ENCODE results near the gene CD69. TPM values are rescaled to one million over a fixed set of nuclear protein-coding genes. Genes with fewer than 3 reads are reported as not detected.

The CD69 gene
- total and polyA plus RNA-seq, 7 donors: 2.3 to 31.4 (median 3.0) TPM

DNA sequence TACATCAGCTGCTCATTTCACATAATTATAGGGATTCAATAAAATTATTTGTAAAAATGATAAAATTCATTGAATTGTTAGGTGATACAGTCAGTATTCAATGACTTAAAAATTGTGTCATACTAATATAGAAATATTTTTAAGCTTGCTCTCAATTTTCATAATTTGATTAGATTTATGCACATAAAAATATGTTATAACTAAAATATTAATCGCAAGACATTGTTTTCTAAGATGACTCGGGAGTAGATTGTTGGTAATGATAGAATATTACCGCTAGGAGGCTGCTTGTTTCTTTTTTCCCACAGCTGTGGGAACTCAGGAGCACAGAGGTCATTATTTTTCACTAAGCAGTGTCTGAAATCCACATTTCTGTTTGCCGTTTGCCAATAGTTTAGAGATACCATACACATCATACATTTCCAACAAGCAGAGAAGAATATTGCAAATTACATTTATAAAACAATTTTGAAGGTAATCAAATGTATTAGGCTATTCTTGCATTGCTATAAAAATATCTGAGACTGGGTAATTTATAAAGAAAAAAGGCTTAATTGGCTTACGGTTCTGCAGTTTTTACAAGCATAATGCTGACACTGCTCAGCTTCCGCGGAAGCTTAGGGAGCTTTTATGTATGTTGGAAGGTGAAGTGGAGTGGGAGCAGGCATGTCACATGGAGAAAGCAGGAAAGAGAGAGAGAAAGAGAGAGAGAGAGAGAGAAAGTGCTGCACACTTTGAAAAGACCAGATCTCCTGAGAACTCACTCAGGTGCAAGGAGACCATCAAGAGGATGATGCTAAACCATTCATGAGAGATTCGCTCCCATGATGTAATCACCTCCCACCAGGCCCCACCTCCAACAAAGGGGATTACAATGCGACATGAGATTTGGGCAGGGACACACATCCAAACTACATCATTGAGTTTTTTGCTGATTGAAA, 9.2 kb downstream of the CD69 start:
- intact Hi-C loops (cut with DNase I): loop anchor here (2.0 to 5.0 kb wide), 2 partner anchors 173 to 386 kb away; no protein-coding TSS in a partner anchor

DNA sequence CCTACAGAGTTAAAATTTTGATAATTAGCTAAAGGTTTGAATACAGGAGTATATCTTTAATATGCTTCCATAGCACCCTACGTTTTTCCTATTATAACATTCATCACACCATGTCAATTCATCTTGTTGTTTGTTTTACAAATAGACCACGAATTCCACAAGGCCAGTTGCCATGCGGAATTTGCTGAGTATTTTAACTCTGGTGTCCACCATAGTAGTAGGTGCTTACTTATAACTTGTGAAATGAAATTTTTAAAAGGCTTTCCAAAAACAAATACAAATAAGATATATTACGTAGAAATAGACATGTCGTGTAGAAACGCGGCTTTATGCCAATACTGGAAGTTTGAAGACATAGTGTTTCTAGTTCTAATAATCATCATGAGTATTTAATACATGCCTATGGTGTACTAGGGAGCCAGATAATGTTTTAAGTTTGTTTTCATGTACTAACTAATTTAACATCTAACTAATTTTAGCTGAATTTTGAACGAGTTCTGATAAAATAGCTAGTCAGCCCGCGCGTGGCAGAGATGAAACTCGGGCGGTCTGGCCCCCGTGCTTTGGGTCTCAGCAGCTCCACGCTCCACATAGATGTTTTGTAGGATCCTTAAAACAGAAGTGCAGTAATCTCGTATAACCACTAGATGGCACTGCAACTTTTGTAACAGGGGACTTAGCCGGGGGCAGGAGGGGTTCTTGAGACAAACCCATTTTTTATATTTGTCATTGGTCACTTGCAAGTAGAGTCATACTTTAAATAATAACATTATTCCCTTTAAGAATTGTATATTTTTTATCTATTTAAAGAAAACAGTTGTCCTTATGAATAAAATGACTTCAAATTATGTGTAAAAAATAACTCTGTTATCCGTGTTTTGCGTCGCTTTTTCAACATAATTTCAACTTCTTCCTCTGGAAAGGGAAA, 10.2 kb downstream of the CD69 start:
- H3K27ac ChIP-seq: no peak overlapping the region
- DNase-seq: peak; percentile 69

More for the DNA sequence above, 9.2 kb downstream of the CD69 start:
- WGBS, 2 donors: 49 to 60% methylated on average over 9 of the region's 9 CpGs
- Histone ChIP-seq H3K4me1 (peaks cover 0 to 9% (median 0%) of the 10 kb centered on the region in 4 donors), H3K4me3 (peak overlapping the region in 1 of 4 donors; percentile 14), H3K27ac (no peak overlapping the region), H3K9me3 (no peaks in the 10 kb centered on the region), H3K36me3 (no peaks in the 10 kb centered on the region), H3K27me3 (no peaks in the 10 kb centered on the region)
- TF ChIP-seq POLR2AphosphoS5 (IDR thresholded peaks at IDR 0.05): no peak
- TF ChIP-seq, protein P1, sequence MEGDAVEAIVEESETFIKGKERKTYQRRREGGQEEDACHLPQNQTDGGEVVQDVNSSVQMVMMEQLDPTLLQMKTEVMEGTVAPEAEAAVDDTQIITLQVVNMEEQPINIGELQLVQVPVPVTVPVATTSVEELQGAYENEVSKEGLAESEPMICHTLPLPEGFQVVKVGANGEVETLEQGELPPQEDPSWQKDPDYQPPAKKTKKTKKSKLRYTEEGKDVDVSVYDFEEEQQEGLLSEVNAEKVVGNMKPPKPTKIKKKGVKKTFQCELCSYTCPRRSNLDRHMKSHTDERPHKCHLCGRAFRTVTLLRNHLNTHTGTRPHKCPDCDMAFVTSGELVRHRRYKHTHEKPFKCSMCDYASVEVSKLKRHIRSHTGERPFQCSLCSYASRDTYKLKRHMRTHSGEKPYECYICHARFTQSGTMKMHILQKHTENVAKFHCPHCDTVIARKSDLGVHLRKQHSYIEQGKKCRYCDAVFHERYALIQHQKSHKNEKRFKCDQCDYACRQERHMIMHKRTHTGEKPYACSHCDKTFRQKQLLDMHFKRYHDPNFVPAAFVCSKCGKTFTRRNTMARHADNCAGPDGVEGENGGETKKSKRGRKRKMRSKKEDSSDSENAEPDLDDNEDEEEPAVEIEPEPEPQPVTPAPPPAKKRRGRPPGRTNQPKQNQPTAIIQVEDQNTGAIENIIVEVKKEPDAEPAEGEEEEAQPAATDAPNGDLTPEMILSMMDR (IDR thresholded peaks at IDR 0.05): peak in 3 of 4 experiments; percentile 9 to 22 (median 10)
- no peak for DNase-seq

DNA sequence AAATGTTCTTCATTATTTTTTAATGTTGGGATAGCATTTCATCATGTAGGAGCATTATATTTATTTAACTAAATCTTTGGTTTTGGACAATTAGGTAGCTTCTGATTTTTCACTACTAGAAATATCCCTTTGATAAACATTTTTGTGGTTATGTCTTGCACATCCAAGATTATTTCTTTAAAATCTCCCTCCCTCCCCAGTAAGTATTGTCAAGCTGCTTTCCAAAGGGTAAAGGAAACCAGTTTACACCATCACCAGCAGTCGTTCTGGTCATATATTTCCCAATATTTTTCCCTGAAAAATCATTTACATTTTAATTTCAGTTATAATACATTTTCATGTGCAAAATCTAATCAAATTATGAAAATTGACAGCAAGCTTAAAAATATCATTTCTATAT, 11.1 kb downstream of the CD69 start:
- Histone ChIP-seq H3K36me3 (no peaks in the 10 kb centered on the region), H3K27ac (no peak overlapping the region), H3K4me3 (no peak overlapping the region), H3K27me3 (no peaks in the 10 kb centered on the region), H3K4me1 (peaks cover 0 to 9% (median 0%) of the 10 kb centered on the region in 4 donors), H3K9me3 (no peaks in the 10 kb centered on the region)
- intact Hi-C loops (cut with DNase I): loop anchor here (5.0 kb wide), 1 partner anchor 388 kb away; no protein-coding TSS in a partner anchor
- 38 to 56% methylated on average over 1 of the region's 1 CpG for WGBS, 2 donors
- TF ChIP-seq, protein P1 (IDR thresholded peaks at IDR 0.05): no peak
- TF ChIP-seq POLR2A (IDR thresholded peaks at IDR 0.05) (no peak), POLR2AphosphoS5 (IDR thresholded peaks at IDR 0.05) (no peak), EP300 (IDR thresholded peaks at IDR 0.05) (no peak)
- no peak for DNase-seq

More for the DNA sequence above, 10.2 kb downstream of the CD69 start:
- Histone ChIP-seq H3K27me3 (no peaks in the 10 kb centered on the region), H3K4me1 (peaks cover 0 to 9% (median 0%) of the 10 kb centered on the region in 4 donors), H3K9me3 (no peaks in the 10 kb centered on the region), H3K36me3 (no peaks in the 10 kb centered on the region), H3K4me3 (peak overlapping the region in 1 of 4 donors; percentile 14)
- TF ChIP-seq, protein P1 (IDR thresholded peaks at IDR 0.05): peak; percentile 21 to 85 (median 64)
- TF ChIP-seq EP300 (IDR thresholded peaks at IDR 0.05) (no peak), POLR2A (IDR thresholded peaks at IDR 0.05) (no peak), POLR2AphosphoS5 (IDR thresholded peaks at IDR 0.05) (no peak)
- intact Hi-C loops (cut with DNase I): loop anchor here (5.0 kb wide), 1 partner anchor 387 kb away; no protein-coding TSS in a partner anchor
- 15 to 18% methylated on average over 20 of the region's 20 CpGs for WGBS, 2 donors

DNA sequence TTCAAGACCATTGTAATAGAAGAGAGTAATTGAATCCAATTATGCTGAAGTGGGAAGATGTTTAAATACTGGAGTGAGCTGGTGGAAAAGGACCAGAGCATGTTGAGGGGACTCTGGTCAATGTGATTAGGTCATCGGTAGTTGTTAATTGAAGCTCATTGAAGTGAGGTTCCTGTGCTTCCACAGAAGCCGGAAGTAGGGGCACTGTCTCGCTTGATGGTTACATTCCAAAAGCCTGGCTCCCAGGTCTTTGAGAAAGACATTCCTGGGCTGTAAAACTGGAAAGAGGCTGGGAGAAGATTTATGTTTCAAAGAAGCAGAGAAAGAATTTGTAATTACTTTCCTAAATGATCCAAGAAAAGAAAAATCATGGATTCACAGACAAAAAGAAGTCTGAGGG, 15.5 kb downstream of the CD69 start:
- H3K27me3 ChIP-seq: no peaks in the 10 kb centered on the region
- peaks cover 0 to 3% (median 0%) of the 10 kb centered on the region in 4 donors for H3K4me1 ChIP-seq
- no peak overlapping the region for H3K4me3 ChIP-seq
- TF ChIP-seq, protein P1 (IDR thresholded peaks at IDR 0.05): no peak
- TF ChIP-seq POLR2AphosphoS5 (IDR thresholded peaks at IDR 0.05) (no peak), EP300 (IDR thresholded peaks at IDR 0.05) (no peak), POLR2A (IDR thresholded peaks at IDR 0.05) (no peak)
- no peaks in the 10 kb centered on the region for H3K9me3 ChIP-seq
- no peak for DNase-seq
- intact Hi-C loops (cut with DNase I): no loop called here
- no peaks in the 10 kb centered on the region for H3K36me3 ChIP-seq
- WGBS, 2 donors: 80 to 83% methylated on average over 3 of the region's 3 CpGs
- H3K27ac ChIP-seq: no peak overlapping the region

Data from sigmoid colon (tissue), 7 donors.